Measurements from ENCODE around the gene KRTAP5-9. TPM values are rescaled to one million over a fixed set of nuclear protein-coding genes. Genes with fewer than 3 reads are reported as not detected.
"Not testable (repeated sequence)": the region's sequence is repeated elsewhere in the genome, so short reads cannot be mapped to it uniquely, and the experiment has no call there.

Gene KRTAP5-9
- total RNA-seq, 3 donors from 2014 or later: 0.60 to 1.4 TPM; not detected in 1

- Histone ChIP-seq H3K9me3 (no peaks in the 10 kb centered on the region), H3K4me3 (no peak overlapping the region), H3K4me1 (ENCODE audit: low read depth) (no peaks in the 10 kb centered on the region), H3K36me3 (ENCODE audit: low read depth) (no peaks in the 10 kb centered on the region)
- no peak for DNase-seq
- intact Hi-C loops (cut with DNase I, micrococcal nuclease): no loop called here
- ATAC-seq: no peak
- no peak for TF ChIP-seq CTCF (IDR thresholded peaks at IDR 0.05)
Measured at GRCh38 chr11:71518506-71519471, 29.4 kb upstream of the KRTAP5-9 start.

GRCh38 chr11:71519546-71519945 lies 28.7 kb upstream of the KRTAP5-9 start:
- TF ChIP-seq CTCF (IDR thresholded peaks at IDR 0.05): no peak
- ATAC-seq (no peak), DNase-seq (no peak)
- Histone ChIP-seq H3K4me3 (no peak overlapping the region), H3K4me1 (ENCODE audit: low read depth) (no peaks in the 10 kb centered on the region), H3K9me3 (no peaks in the 10 kb centered on the region), H3K36me3 (ENCODE audit: low read depth) (no peaks in the 10 kb centered on the region)
- intact Hi-C loops (cut with DNase I, micrococcal nuclease): no loop called here

GRCh38 chr11:71525188-71525937 lies 22.9 kb upstream of the KRTAP5-9 start:
- intact Hi-C loops (cut with DNase I, micrococcal nuclease): no loop called here
- H3K4me3 ChIP-seq: no peak overlapping the region
- no peaks in the 10 kb centered on the region for H3K9me3 ChIP-seq
- no peak for TF ChIP-seq CTCF (IDR thresholded peaks at IDR 0.05)
- no peaks in the 10 kb centered on the region for H3K4me1 ChIP-seq (ENCODE audit: low read depth)
- DNase-seq (no peak), ATAC-seq (no peak)
- no peaks in the 10 kb centered on the region for H3K36me3 ChIP-seq (ENCODE audit: low read depth)

- DNase-seq: peak in 1 of 3 donors; percentile 5
- intact Hi-C loops (cut with DNase I, micrococcal nuclease): no loop called here
- Histone ChIP-seq H3K4me1 (ENCODE audit: low read depth) (no peaks in the 10 kb centered on the region), H3K9me3 (no peaks in the 10 kb centered on the region), H3K4me3 (no peak overlapping the region), H3K36me3 (ENCODE audit: low read depth) (no peaks in the 10 kb centered on the region)
- ATAC-seq: peak; percentile 71
- TF ChIP-seq CTCF (IDR thresholded peaks at IDR 0.05): no peak
Measured at GRCh38 chr11:71525938-71526495, 22.2 kb upstream of the KRTAP5-9 start.

GRCh38 chr11:71526796-71527575 lies 21.2 kb upstream of the KRTAP5-9 start, which contains the start of gene KRTAP5-7:
Gene KRTAP5-7 (plus strand): TSS chr11:71527267. CDS start chr11:71527301, 34 bp downstream.
- H3K9me3 ChIP-seq; DNase-seq; H3K4me3 ChIP-seq; intact Hi-C loops (cut with DNase I, micrococcal nuclease); H3K36me3 ChIP-seq (ENCODE audit: low read depth); H3K4me1 ChIP-seq (ENCODE audit: low read depth): not testable (repeated sequence)
- peak; percentile 31 for ATAC-seq
